K562 (cell line): ENCODE data around the gene C1orf21. TPM values are rescaled to one million over a fixed set of nuclear protein-coding genes. Genes with fewer than 3 reads are reported as not detected.

Experiments used
- ATAC-seq: fragments of 200-7000 bp; cut with Tn5 transposase; 3 replicates; pipeline ENCODE4 v1.9.1; 2020; ENCODE audit warnings: moderate library complexity
- BruUV-seq: library from RNA; stranded (reverse); fragments of 400-500 nt; replicated peaks from 2 replicates; lab custom pipeline; 2021; lab: Mats Ljungman, UMichigan
- CTCF ChIA-PET: fragments of 300-600 bp; formaldehyde crosslinking; extraction: SDS; loops from one replicate; lab custom pipeline; 2021; ENCODE audit warnings: low intra/inter-chr PET ratio; lab: Yijun Ruan, JAX
- POLR2A ChIA-PET: fragments of 300-600, 350-650 bp; sonication (Branson Sonifier 250); formaldehyde crosslinking; extraction: SDS; loops from one replicate; lab custom pipeline; 2021; ENCODE audit warnings: antibody characterized with exemption, inconsistent platforms; lab: Yijun Ruan, JAX
- DNase-seq, 4 experiments: peaks; one replicate each; pipeline versions ENCODE4 v3.0.0 to v3.0.0-alpha.2; 2011 to 2018; ENCODE audit warnings: low spot score in 3 of 4, mixed read lengths in 3 of 4; ENCODE audit errors: extremely low read depth in 1 of 4
- FAIRE-seq: peaks from 2 replicates; lab custom pipeline; 2011; peaks lifted over from hg19 to GRCh38; lab: Jason Lieb, UNC
- H2AFZ ChIP-seq: 2 replicates; pipeline ENCODE4 v1.6.0; 2011; ENCODE audit warnings: low read depth, low read length, control low read depth, inconsistent platforms
- H3K27ac ChIP-seq: fragments of 200-600 bp; 3 replicates; pipeline ENCODE4 v1.8.0; 2011; ENCODE audit warnings: low read depth, mild to moderate bottlenecking, control low read depth, inconsistent platforms, low read length, moderate library complexity, mixed read lengths; ENCODE audit errors: extremely low read depth
- H3K27me3 ChIP-seq, 2 experiments: fragments of 300-600 bp in 1 of 2; 2 replicates in 1 of 2; 3 replicates in 1 of 2; pipeline versions ENCODE4 v1.6.0 to v1.8.0; 2011; ENCODE audit warnings: inconsistent platforms in 2 of 2, low read length in 2 of 2, mild to moderate bottlenecking in 1 of 2, mixed read lengths in 1 of 2, moderate library complexity in 1 of 2; ENCODE audit not compliant: control insufficient read depth in 2 of 2, insufficient read depth in 2 of 2
- H3K36me3 ChIP-seq: fragments of 300-600 bp; 3 replicates; pipeline ENCODE4 v1.8.0; 2011; ENCODE audit warnings: mild to moderate bottlenecking, low read length, inconsistent platforms; ENCODE audit not compliant: control insufficient read depth, insufficient read depth
- H3K4me1 ChIP-seq, 2 experiments: fragments of 200-600 bp in 1 of 2; replicated peaks in 1 of 2; 2 replicates in 1 of 2; 3 replicates in 1 of 2; pipeline versions ENCODE4 v1.5.1 to v1.8.0; 2011; ENCODE audit warnings: inconsistent platforms in 2 of 2, low read length in 2 of 2, mild to moderate bottlenecking in 1 of 2, mixed read lengths in 1 of 2, moderate library complexity in 1 of 2; ENCODE audit not compliant: control insufficient read depth in 2 of 2, insufficient read depth in 2 of 2
- H3K4me2 ChIP-seq: 2 replicates; pipeline ENCODE4 v1.6.1; 2011; ENCODE audit warnings: low read length, control low read depth, inconsistent platforms, mixed read lengths; ENCODE audit not compliant: insufficient read depth
- H3K4me3 ChIP-seq: fragments of 200-600 bp; sonication (generic), shearing (Covaris generic); 2 replicates; pipeline ENCODE4 v1.5.1; 2016; ENCODE audit warnings: control low read depth, inconsistent platforms
- H3K79me2 ChIP-seq: fragments of 200-600 bp; 3 replicates; pipeline ENCODE4 v1.8.0; 2011; ENCODE audit warnings: low read length, inconsistent platforms; ENCODE audit not compliant: control insufficient read depth, insufficient read depth
- H3K9ac ChIP-seq, 2 experiments: 2 replicates each; pipeline versions ENCODE4 v1.6.0 to v1.6.1; 2011; ENCODE audit warnings: low read depth in 2 of 2, low read length in 2 of 2, control low read depth in 1 of 2, inconsistent platforms in 1 of 2, mild to moderate bottlenecking in 1 of 2, mixed read lengths in 1 of 2; ENCODE audit not compliant: insufficient read depth in 1 of 2
- H3K9me1 ChIP-seq: one replicate; pipeline ENCODE4 v1.6.0; 2011; ENCODE audit warnings: inconsistent platforms, mild to moderate bottlenecking, low read length, moderate library complexity; ENCODE audit not compliant: control insufficient read depth, insufficient read depth
- H3K9me3 ChIP-seq: replicated peaks from 2 replicates; pipeline ENCODE4 v1.5.1; 2011; ENCODE audit warnings: low read depth, low read length, inconsistent platforms; ENCODE audit not compliant: control insufficient read depth, insufficient read depth
- H4K20me1 ChIP-seq: replicated peaks from 2 replicates; pipeline ENCODE4 v1.6.1; 2011; ENCODE audit warnings: low read length, inconsistent platforms, mixed read lengths; ENCODE audit not compliant: control insufficient read depth, insufficient read depth
- RB1 ChIP-seq: fragments of 450-650 bp; IDR thresholded peaks from 2 replicates; pipeline ENCODE4 v1.6.1; 2017; ENCODE audit warnings: low read depth, mild to moderate bottlenecking
- RREB1 ChIP-seq: fragments of 250-450 bp; sonication (Bioruptor Pico); IDR thresholded peaks from 2 replicates; pipeline ENCODE4 v1.4.0; 2020
- WGBS: fragments of 100-300 bp; shearing (Covaris generic); methylation state at CpG from one replicate; pipeline ENCODE4 v1.1.6; 2016; ENCODE audit warnings: low coverage, mixed read lengths; ENCODE audit not compliant: insufficient coverage; ENCODE audit errors: missing lambda C conversion rate; 5-methylcytosine and 5-hydroxymethylcytosine counted together
- in situ Hi-C: fragments of 300-500 bp; cut with MboI; formaldehyde crosslinking; loops from 4 replicates; pipeline ENCODE4 v1.15.0; 2018; ENCODE audit warnings: inconsistent platforms, mixed read lengths
- intact Hi-C: fragments of 100-400 bp; cut with micrococcal nuclease; formaldehyde crosslinking; loops from 2 replicates; pipeline ENCODE4 v1.14.2; 2022
- polyA plus RNA-seq, 8 experiments: library from polyadenylated mRNA; depleted of rRNA in 4 of 8; stranded (reverse) in 5 of 8; unstranded in 3 of 8; fragments of >200 nt; fragmentation: Nextera tagmentation in 2 of 8; fragmentation: Illumina TruSeq in 1 of 8; extraction: Ambion mirVana in 2 of 8; extraction: Trizol in 1 of 8; gene quantifications; 2 replicates each; pipeline versions ENCODE4 v1.2.1 to v1.2.3, GENCODE V29; 2011 to 2014; ENCODE audit warnings: inconsistent platforms in 1 of 8, missing spikeins in 1 of 8
- total RNA-seq, 7 experiments: library from RNA; depleted of rRNA in 6 of 7; stranded (reverse); fragments of >200 nt in 6 of 7; fragmentation: Illumina TruSeq in 2 of 7; extraction: Trizol in 2 of 7; gene quantifications; 2 replicates each; pipeline versions ENCODE4 v1.2.1 to v1.2.3, GENCODE V29; 2011 to 2021; ENCODE audit warnings: low replicate concordance in 1 of 7
- TF ChIP-seq, protein P1 (sequence below), 3 experiments: IDR thresholded peaks in 2 of 3; conservative IDR thresholded peaks in 1 of 3; 2 replicates each; pipeline ENCODE4 v1.5.1; 2011 to 2012; ENCODE audit warnings: low read length in 3 of 3, mild to moderate bottlenecking in 3 of 3, control low read depth in 2 of 3, improper control_type of control experiment in 1 of 3, inconsistent platforms in 1 of 3, low read depth in 1 of 3, mixed read lengths in 1 of 3, moderate library complexity in 1 of 3; ENCODE audit not compliant: insufficient read depth in 2 of 3

Gene C1orf21
- total and polyA plus RNA-seq, 9 of the 15 experiments (the other 6 are each of a cell fraction or from before 2014, with no cell fraction given) = under 0.01 to 0.31 (median 0.07) TPM

GRCh38 chr1:184596950-184597645, 210.3 kb downstream of the C1orf21 start:
- intact Hi-C loops = loop anchor here (5.0 kb wide), 1 partner anchor 65 kb away; no protein-coding TSS in a partner anchor
- Histone ChIP-seq H2AFZ (no peak overlapping the region), H3K27me3 (peaks cover 7 to 14% of the 10 kb centered on the region in 2 experiments; a peak in 3 of 5 replicates), H3K9me1 (no peaks in the 10 kb centered on the region), H3K9me3 (no peaks in the 10 kb centered on the region), H3K79me2 (no peaks in the 10 kb centered on the region), H3K4me2 (no peak overlapping the region), H3K36me3 (no peaks in the 10 kb centered on the region), H4K20me1 (no peaks in the 10 kb centered on the region), H3K27ac (no peak overlapping the region), H3K4me1 (no peaks in the 10 kb centered on the region; a peak in 1 of 5 replicates), H3K9ac (no peak overlapping the region), H3K4me3 (no peak overlapping the region)
- in situ Hi-C loops = no loop called here
- CTCF ChIA-PET = no interaction called here
- ATAC-seq (peak; percentile 65), FAIRE-seq (no peak), DNase-seq (no peak)
- BruUV-seq = no TSS peak
- 0% methylated on average over 8 of the region's 8 CpGs for WGBS
- POLR2A ChIA-PET = interaction anchor here (1.6 kb wide), 1 partner anchor 15 kb away, joined by 4 read pairs; no protein-coding TSS in a partner anchor
- TF ChIP-seq RREB1 (CRISPR knock-in tag) = no peak
- TF ChIP-seq RB1 = no peak
- TF ChIP-seq, protein P1, sequence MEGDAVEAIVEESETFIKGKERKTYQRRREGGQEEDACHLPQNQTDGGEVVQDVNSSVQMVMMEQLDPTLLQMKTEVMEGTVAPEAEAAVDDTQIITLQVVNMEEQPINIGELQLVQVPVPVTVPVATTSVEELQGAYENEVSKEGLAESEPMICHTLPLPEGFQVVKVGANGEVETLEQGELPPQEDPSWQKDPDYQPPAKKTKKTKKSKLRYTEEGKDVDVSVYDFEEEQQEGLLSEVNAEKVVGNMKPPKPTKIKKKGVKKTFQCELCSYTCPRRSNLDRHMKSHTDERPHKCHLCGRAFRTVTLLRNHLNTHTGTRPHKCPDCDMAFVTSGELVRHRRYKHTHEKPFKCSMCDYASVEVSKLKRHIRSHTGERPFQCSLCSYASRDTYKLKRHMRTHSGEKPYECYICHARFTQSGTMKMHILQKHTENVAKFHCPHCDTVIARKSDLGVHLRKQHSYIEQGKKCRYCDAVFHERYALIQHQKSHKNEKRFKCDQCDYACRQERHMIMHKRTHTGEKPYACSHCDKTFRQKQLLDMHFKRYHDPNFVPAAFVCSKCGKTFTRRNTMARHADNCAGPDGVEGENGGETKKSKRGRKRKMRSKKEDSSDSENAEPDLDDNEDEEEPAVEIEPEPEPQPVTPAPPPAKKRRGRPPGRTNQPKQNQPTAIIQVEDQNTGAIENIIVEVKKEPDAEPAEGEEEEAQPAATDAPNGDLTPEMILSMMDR (IDR thresholded peaks at IDR 0.05 in 2 of 3, conservative IDR thresholded peaks at IDR 0.05 in 1 of 3; ENCODE audit: insufficient read depth in 2 of 3, low read depth in 1 of 3, low read length in 3 of 3) = peak; percentile 3 to 21 (median 14); a peak in 1 of 6 replicates
